NCI-H748 (cell line): ENCODE data around the gene TMEM156.
"Not testable (repeated sequence)": the region's sequence is repeated elsewhere in the genome, so short reads cannot be mapped to it uniquely, and the experiment has no call there.

Experiments
- DNase-seq: peaks from one replicate; lab custom pipeline; 2025; ENCODE audit not compliant: unreplicated experiment; lab: John Stamatoyannopoulos, UW

The TMEM156 gene

DNA sequence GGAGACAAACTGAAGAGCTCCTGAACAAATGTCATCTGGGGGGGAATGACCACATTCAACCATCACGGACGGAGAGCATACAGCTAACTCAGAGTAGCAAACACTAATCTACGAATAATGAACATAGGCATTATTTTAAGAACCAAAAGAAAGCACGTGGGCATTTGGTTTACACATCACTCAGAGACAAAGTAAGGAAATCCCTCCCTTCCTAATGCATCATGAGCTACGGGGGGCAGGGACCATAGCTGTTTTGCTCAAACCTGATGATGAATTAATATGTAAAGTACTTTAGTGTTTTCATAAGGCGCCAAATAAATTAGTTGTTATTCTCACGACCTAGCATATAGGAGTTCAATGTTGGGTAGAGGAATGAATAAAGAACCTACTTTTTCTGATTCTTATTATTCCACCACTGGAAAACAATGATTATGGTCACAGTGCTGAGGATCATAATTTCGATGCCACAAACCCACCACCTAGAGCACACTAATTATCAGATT is 11.7 kb upstream of the TMEM156 start:
- no peak for DNase-seq

DNA sequence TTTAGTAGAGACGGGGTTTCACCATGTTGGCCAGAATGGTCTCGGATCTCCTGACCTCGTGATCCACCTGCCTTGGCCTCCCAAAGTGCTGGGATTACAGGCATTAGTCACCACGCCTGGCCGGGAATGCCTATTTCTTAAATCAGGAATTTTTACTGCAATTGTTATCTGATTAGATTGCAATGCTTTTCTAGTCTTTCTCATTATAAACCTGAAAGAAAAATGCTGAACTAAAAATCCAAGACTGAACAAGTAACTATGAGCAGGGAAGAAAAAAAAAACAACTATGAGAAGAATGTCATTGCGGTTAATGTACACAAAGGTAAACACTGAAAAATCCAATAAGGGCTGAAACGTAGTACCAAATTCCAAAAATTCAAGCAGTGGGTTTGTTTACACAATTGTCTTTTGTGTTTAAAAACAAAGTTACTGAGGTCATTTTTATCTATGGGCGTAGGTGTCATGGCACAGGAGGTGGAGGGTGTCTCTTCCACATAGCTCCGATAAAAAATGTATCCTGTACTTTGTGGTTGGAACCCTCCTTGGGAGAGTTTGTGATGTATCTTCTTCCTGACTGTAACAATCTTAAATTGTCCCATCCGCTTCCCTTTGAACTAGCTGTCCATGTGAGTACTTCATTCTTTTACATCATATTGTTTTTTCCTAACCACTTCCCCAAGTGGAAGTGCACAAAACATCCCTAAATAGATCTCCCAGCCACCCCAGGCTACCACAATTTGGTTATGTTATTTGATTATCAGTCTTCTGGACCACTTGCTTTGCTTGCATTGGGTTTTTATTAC is 11.1 kb upstream of the TMEM156 start:
- DNase-seq, result no peak

DNA sequence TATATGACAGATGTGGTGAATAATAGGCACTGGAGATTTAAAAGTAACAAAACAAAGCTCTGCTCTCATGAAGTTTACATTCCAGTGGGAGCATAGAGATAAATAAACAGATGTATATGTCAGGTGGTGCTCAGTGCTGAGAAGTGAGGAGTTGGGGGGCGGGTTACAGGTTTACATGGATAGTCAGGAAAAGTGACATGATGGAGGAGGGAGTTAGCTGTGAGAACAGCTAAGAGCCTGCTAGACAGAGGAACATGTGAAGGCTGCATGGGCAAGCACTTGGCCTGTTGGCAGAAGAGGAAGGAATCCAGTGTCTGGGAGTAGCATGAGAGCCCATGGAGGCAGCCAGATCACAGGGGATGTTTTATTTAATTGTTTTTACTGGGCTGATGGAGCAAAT is 10.2 kb upstream of the TMEM156 start:
- DNase-seq, result no peak

- no peak for DNase-seq
Measured at GRCh38 chr4:39039108-39039507, 6.9 kb upstream of the TMEM156 start.

- DNase-seq, result no peak
Measured at GRCh38 chr4:39037941-39038340, 5.7 kb upstream of the TMEM156 start.

DNA sequence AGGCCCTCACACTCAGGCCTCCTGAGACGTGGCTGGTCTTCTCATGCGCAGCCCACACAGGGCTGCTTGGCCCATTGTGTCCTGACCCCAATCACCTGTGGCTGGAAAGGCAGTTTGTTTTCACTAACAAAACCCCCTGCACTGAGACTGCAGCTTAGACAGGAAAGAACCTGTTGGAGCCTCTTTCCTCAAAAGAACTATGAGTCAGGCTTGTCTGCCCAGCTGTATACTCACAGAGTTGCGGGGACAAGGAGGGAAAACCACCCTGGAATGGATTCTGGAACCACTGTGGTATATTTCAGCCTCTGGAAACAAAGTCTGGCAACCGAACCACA is 5.2 kb upstream of the TMEM156 start:
- no peak for DNase-seq

DNA sequence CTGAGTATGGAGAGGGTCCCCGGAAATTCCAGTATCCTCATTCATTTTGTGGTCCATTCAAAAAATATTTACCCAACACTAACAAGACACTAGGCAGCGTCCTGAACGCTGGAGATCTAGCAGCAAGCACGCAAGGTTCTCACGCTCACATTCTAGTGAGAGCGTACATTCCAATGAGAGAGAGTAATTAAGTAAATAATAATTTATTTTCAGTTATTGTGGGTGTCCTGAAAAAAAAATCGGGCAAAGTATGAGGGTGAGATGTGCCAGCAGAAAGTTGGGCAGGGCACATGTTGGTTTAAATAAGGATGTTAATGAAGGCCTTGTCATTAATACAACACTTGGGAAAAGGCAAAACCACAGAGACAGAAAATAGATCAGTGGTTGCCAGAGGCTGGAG is 4.0 kb upstream of the TMEM156 start:
- no peak for DNase-seq

DNA sequence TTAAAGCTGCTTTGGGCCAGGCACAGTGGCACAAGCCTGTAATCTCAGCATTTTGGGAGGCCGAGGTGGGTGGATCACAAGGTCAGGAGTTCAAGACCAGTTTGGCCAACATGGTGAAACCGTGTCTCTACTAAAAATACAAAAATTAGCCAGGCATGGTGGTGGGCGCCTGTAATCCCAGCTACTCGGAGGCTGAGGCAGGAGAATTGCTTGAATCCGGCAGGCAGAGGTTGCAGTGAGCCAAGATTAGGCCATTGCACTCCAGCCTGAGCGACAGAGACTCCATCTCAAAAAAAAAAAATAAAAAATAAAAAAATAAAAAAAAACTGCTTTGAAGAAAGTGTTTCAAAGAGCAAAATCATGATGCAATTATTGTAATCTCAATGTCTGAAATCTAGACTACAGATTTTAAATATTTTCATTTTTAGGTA is 604 bp downstream of the TMEM156 start:
- DNase-seq, result not testable (repeated sequence)

DNA sequence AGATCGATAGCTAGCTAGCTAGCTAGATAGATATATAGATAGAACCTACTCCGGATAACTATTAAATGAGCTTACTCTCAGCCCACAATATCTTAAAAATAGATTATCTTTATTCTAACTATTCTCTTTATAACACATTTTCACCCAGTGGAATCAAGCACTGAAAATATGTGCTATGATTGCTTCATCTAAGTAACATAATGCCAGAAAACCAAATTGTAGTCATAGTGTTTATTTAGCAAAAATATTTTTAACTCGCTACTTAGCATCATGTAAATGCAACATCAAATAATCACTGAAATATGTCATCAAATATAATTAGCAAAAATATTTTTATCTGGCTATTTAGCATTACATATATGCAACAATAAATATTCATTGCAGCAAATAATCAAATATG is 1.5 kb downstream of the TMEM156 start:
- DNase-seq, result no peak

- DNase-seq, result no peak
Measured at GRCh38 chr4:39029752-39030694, 2.2 kb downstream of the TMEM156 start.

GRCh38 chr4:39026096-39026495 is 6.1 kb downstream of the TMEM156 start:
- DNase-seq, result no peak

DNA sequence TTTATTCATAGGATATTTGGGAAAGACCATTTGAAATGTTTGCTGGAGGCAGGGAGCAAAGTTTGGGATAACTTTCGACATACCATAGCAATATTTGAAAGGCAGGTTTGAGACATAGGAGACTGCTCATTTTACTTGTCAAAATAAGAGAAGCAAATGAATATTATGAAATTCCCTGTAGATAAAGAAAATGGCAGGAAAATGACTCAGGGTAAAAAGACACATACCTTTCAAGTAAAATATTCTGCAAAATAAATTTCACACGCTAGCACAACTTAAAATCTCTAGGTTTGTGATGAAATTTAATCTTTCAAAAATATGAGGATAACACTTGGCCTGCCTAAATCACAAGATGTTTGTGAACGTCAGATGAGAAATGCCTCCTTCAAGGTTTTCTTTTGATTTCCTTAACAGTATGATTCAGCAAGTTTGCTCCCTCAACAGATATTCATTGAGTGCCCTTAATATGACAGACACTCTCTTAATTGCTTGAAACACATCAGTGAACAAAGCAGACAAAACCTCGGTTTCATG is 6.6 kb downstream of the TMEM156 start:
- no peak for DNase-seq

DNA sequence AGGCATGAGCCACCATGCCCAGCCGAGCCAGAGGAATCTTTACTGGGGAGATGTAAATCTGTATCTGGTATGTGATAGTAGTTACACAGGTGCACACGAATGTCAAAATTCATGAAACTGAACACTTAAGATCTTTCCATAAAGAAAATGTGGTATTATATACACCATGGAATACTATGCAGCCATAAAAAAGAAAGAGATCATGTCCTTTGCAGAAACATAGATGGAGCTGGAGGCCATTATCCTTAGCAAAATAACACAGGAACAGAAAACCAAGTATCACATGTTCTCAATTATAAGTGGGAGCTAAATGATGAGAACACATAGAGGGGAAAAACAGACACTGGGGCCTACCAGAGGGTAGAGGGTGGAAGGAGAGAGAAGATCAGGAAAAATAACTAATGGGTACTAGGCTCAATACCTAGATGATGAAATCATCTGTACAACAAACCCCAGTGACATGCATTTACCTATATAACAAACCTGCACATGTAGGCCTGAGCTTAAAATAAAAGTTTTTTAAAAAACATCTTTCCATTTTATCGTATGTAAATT is 7.8 kb downstream of the TMEM156 start:
- DNase-seq, result no peak

- no peak for DNase-seq
Measured at GRCh38 chr4:39023059-39023458, 9.2 kb downstream of the TMEM156 start.

- no peak for DNase-seq
Measured at GRCh38 chr4:39022241-39022640, 10.0 kb downstream of the TMEM156 start.

DNA sequence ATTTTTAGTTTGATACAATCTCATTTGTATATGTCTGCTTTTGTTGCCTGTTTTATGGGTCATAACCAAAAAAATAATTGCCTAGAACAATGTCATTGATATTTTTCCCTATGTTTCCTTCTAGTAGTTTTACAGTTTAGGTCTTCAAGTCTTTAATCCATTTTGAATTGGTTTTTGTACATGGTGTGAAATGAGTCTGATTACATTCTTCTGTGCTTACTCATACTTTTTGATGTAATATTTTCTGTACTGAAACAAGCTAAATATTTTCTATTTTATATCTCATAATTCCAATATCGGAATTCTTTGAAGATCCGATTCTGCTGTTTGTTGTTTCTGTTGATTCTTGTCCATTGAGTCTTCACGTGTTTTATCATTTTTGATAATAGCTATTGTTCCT is 10.6 kb downstream of the TMEM156 start:
- no peak for DNase-seq

DNA sequence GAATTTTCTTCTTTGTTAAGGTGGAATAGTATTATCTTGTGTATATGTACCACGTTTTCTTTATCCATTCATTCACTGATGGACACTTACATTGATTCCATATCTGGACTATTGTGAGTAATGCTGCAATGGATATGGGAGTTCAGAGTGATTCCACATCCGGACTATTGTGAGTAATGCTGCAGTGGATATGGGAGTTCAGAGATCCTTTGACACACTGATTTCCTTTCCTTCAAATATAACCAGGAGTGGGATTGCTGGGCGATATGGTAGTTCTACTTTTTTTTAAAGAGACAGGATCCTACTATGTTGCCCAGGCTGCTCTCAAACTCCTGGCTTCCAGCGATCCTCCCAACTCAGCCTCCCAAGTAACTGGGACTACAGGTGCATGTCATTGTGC is 12.1 kb downstream of the TMEM156 start:
- no peak for DNase-seq

DNA sequence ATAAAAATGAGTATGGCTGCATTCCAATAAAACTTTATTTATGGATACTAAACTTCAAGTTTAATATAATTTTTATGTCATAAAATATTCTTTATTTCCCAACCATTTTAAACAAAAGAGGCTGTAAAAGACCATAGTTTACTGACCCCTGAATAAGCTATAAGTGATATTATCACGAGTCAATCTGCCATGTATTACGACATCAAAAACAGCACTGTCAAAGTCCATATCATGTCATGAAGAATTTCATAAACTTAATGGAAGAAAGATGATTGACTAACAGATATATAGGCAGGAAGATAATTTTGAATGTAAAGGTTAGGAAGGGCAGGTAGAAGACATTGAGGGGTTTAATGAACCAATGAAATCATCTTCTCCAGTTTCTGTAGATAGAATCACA is 18.2 kb downstream of the TMEM156 start:
- DNase-seq, result no peak

DNA sequence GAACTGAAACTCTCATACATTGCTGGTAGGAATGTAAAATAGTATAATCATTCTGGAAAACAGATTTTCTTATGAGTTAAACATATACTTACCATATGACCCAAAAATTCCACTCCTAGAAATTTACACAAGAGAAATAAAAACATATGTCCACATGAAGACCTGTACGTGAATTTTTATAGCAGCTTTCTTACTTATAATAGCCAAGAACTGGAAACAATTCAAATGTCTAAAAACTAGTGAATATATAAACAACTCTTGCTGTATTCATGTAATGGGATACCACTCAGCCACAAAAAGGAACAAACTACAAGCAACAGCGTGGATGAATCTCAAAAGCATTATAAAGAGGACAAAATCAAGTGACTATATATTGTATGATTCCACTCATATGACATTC is 27.5 kb downstream of the TMEM156 start:
- DNase-seq, result no peak

GRCh38 chr4:39002058-39002457 is 30.2 kb downstream of the TMEM156 start:
- not testable (repeated sequence) for DNase-seq

DNA sequence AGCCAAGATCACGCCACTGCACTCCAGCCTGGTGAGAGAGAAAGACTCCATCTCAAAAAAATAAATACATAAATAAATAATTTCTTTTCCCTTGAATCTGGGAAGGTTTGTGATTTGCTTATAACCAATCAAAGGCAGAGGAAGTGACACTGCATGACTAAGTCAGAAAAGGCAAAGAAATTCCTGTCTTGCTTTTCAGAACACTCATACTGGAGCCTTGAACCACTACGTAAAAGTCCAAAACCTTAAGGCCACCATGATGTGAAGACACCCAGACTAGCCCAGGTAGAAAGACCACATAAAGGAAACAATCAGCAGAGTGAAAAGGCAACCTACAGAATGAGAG is 36.6 kb downstream of the TMEM156 start:
- DNase-seq, result no peak

GRCh38 chr4:38994135-38994534 is 38.1 kb downstream of the TMEM156 start:
- no peak for DNase-seq
